Stromal cell of bone marrow (primary cell): ENCODE results near the gene MYH14.
"Not testable (repeated sequence)": the region's sequence is repeated elsewhere in the genome, so short reads cannot be mapped to it uniquely, and the experiment has no call there.

Experiments used
- DNase-seq: peaks from one replicate; pipeline ENCODE4 v3.0.0-alpha.2; 2012; ENCODE audit warnings: low read depth

The MYH14 gene

GRCh38 chr19:50333235-50333736 is 129.9 kb downstream of the MYH14 start:
- DNase-seq: peak; percentile 53

- no peak for DNase-seq
Observed at GRCh38 chr19:50333737-50334617, 130.6 kb downstream of the MYH14 start.

- no peak for DNase-seq
Observed at GRCh38 chr19:50334741-50335421, 131.5 kb downstream of the MYH14 start.

GRCh38 chr19:50337031-50337430 is 133.6 kb downstream of the MYH14 start:
- not testable (repeated sequence) for DNase-seq

- no peak for DNase-seq
Observed at GRCh38 chr19:50340331-50340730, 136.9 kb downstream of the MYH14 start.

- DNase-seq: no peak
Observed at GRCh38 chr19:50341091-50341564, 137.7 kb downstream of the MYH14 start.

GRCh38 chr19:50344661-50345318 is 141.4 kb downstream of the MYH14 start:
- DNase-seq: no peak

GRCh38 chr19:50347089-50347581 is 143.7 kb downstream of the MYH14 start:
- DNase-seq: not testable (repeated sequence)

- no peak for DNase-seq
Observed at GRCh38 chr19:50349277-50350057, 146.0 kb downstream of the MYH14 start.

GRCh38 chr19:50352242-50352641 is 148.8 kb downstream of the MYH14 start:
- DNase-seq: no peak

- not testable (repeated sequence) for DNase-seq
Observed at GRCh38 chr19:50353487-50353880, 150.1 kb downstream of the MYH14 start.

- DNase-seq: no peak
Observed at GRCh38 chr19:50356691-50357177, 153.3 kb downstream of the MYH14 start.

- no peak for DNase-seq
Observed at GRCh38 chr19:50357178-50358100, 154.0 kb downstream of the MYH14 start.

- DNase-seq: no peak
Observed at GRCh38 chr19:50358483-50359327, 155.3 kb downstream of the MYH14 start.

- DNase-seq: no peak
Observed at GRCh38 chr19:50359328-50359818, 156.0 kb downstream of the MYH14 start.
